Osteoblast (primary cell): ENCODE measurements around the gene SCUBE1. TPM values are rescaled to one million over a fixed set of nuclear protein-coding genes. Genes with fewer than 3 reads are reported as not detected.

Experiments used
- DNase-seq: peaks from one replicate; pipeline ENCODE4 v3.0.0; 2011; ENCODE audit warnings: low spot score, mixed read lengths; ENCODE audit not compliant: insufficient read length; ENCODE audit errors: missing footprints
- H2AFZ ChIP-seq: 2 replicates; pipeline ENCODE4 v1.6.0; 2011; ENCODE audit warnings: mild to moderate bottlenecking, low read length
- H3K27ac ChIP-seq: 2 replicates; pipeline ENCODE4 v1.5.1; 2011; ENCODE audit warnings: mild to moderate bottlenecking, low read depth, low read length, moderate library complexity
- H3K27me3 ChIP-seq: 2 replicates; pipeline ENCODE4 v1.6.0; 2012; ENCODE audit warnings: mild to moderate bottlenecking, control low read depth, inconsistent platforms, low read length, moderate library complexity; ENCODE audit not compliant: insufficient read depth
- H3K36me3 ChIP-seq: 2 replicates; pipeline ENCODE4 v1.5.1; 2011; ENCODE audit warnings: mild to moderate bottlenecking, low read length, control low read depth, moderate library complexity; ENCODE audit not compliant: insufficient read depth
- H3K4me1 ChIP-seq: 2 replicates; pipeline ENCODE4 v1.5.1; 2011; ENCODE audit warnings: mild to moderate bottlenecking, low read length, control low read depth, moderate library complexity; ENCODE audit not compliant: insufficient read depth
- H3K4me2 ChIP-seq: 2 replicates; pipeline ENCODE4 v1.6.0; 2011; ENCODE audit warnings: mild to moderate bottlenecking, low read length; ENCODE audit not compliant: insufficient read depth
- H3K4me3 ChIP-seq: fragments of 200-600 bp; sonication (generic); 3 replicates; pipeline ENCODE4 v1.5.1; 2012; ENCODE audit warnings: mild to moderate bottlenecking, low read length, inconsistent platforms; ENCODE audit not compliant: insufficient read depth
- H3K79me2 ChIP-seq: 2 replicates; pipeline ENCODE4 v1.6.0; 2012; ENCODE audit warnings: mild to moderate bottlenecking, low read length, control low read depth, inconsistent platforms; ENCODE audit not compliant: insufficient read depth
- H3K9me3 ChIP-seq: 2 replicates; pipeline ENCODE4 v1.5.1; 2011; ENCODE audit warnings: low read depth, low read length, control low read depth
- H4K20me1 ChIP-seq: 2 replicates; pipeline ENCODE4 v1.6.0; 2012; ENCODE audit warnings: mild to moderate bottlenecking, low read length, control low read depth; ENCODE audit not compliant: insufficient read depth
- CTCF ChIP-seq: IDR thresholded peaks from 2 replicates; pipeline ENCODE4 v1.5.1; 2011; ENCODE audit warnings: mild to moderate bottlenecking, low read depth, low read length, moderate library complexity; ENCODE audit errors: extremely low read depth
- total RNA-seq: library from RNA; depleted of rRNA; stranded (reverse); fragments of >200 nt; gene quantifications from 2 replicates; pipeline ENCODE4 v1.2.3, GENCODE V29; 2012

The SCUBE1 gene
- total RNA-seq, 1 donor, result 2.2 TPM

- no peak overlapping the region for H2AFZ ChIP-seq
- no peak overlapping the region for H3K4me3 ChIP-seq
- TF ChIP-seq CTCF, result no peak
- H4K20me1 ChIP-seq, result no peaks in the 10 kb centered on the region
- H3K27ac ChIP-seq, result no peak overlapping the region
- H3K27me3 ChIP-seq, result peaks cover 1% of the 10 kb centered on the region
- DNase-seq, result no peak
- no peak overlapping the region for H3K4me2 ChIP-seq
- H3K36me3 ChIP-seq, result no peaks in the 10 kb centered on the region
- H3K4me1 ChIP-seq, result no peaks in the 10 kb centered on the region
- H3K9me3 ChIP-seq, result no peaks in the 10 kb centered on the region
- no peaks in the 10 kb centered on the region for H3K79me2 ChIP-seq
These were observed 65.1 kb downstream of the SCUBE1 start for GRCh38 chr22:43277987-43278601.

GRCh38 chr22:43277091-43277490 is 66.1 kb downstream of the SCUBE1 start:
- DNase-seq, result no peak
- H3K4me1 ChIP-seq, result no peaks in the 10 kb centered on the region
- no peaks in the 10 kb centered on the region for H3K9me3 ChIP-seq
- no peak overlapping the region for H3K27ac ChIP-seq
- TF ChIP-seq CTCF, result no peak
- no peaks in the 10 kb centered on the region for H3K79me2 ChIP-seq
- H4K20me1 ChIP-seq, result no peaks in the 10 kb centered on the region
- no peak overlapping the region for H3K4me3 ChIP-seq
- H2AFZ ChIP-seq, result no peak overlapping the region
- H3K36me3 ChIP-seq, result no peaks in the 10 kb centered on the region
- no peak overlapping the region for H3K4me2 ChIP-seq
- H3K27me3 ChIP-seq, result no peaks in the 10 kb centered on the region

- H3K27me3 ChIP-seq, result no peaks in the 10 kb centered on the region
These were observed 66.9 kb downstream of the SCUBE1 start for GRCh38 chr22:43276321-43276720.

More at GRCh38 chr22:43276321-43276720, 66.9 kb downstream of the SCUBE1 start:
- Histone ChIP-seq H2AFZ (no peak overlapping the region), H3K27ac (no peak overlapping the region), H4K20me1 (no peaks in the 10 kb centered on the region), H3K4me1 (no peaks in the 10 kb centered on the region), H3K36me3 (no peaks in the 10 kb centered on the region), H3K4me2 (no peak overlapping the region), H3K4me3 (no peak overlapping the region), H3K79me2 (no peaks in the 10 kb centered on the region), H3K9me3 (no peaks in the 10 kb centered on the region)
- TF ChIP-seq CTCF, result no peak
- no peak for DNase-seq
